Measurements from ENCODE around the gene ECT2L. TPM values are rescaled to one million over a fixed set of nuclear protein-coding genes. Genes with fewer than 3 reads are reported as not detected.

The ECT2L gene
- total RNA-seq, 2 donors from 2014 or later: not detected

DNA sequence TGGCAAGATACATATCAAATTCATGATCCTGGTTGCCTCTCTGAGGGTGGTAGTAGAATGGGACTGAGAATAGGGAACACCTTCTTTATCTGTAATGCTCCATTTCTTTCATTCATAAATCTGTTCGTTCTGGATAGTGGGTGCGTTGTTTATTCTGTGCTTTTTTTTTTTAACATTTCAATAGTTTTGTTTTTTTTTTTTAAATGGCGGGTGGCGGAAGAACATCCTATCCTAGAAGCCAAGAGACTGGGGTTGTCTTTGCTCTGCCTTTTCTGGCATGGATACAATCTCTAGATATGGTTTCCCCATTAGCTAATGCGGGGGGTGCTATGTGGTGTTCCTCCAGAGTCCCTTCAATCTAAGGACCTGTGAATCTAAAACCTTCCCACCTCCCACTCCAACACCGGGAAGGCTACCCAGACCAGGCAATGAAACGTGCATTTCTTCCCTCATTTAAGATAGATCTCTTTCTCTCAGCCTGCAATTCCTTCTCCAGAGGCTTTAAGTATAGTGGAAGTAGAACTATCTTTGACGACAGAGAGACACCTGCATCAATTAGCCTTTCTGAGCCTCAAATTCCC lies 23.2 kb upstream of the ECT2L start:
- H3K27ac ChIP-seq: peak overlapping the region; percentile 87 to 98
- DNase-seq (ENCODE audit: low spot score): no peak
- peaks cover 10 to 18% of the 10 kb centered on the region in 2 donors for H3K4me1 ChIP-seq (ENCODE audit: control insufficient read depth in 1 of 2, low read depth in 2 of 2)
- H3K4me3 ChIP-seq: peak overlapping the region; percentile 80
- TF ChIP-seq, protein P1, sequence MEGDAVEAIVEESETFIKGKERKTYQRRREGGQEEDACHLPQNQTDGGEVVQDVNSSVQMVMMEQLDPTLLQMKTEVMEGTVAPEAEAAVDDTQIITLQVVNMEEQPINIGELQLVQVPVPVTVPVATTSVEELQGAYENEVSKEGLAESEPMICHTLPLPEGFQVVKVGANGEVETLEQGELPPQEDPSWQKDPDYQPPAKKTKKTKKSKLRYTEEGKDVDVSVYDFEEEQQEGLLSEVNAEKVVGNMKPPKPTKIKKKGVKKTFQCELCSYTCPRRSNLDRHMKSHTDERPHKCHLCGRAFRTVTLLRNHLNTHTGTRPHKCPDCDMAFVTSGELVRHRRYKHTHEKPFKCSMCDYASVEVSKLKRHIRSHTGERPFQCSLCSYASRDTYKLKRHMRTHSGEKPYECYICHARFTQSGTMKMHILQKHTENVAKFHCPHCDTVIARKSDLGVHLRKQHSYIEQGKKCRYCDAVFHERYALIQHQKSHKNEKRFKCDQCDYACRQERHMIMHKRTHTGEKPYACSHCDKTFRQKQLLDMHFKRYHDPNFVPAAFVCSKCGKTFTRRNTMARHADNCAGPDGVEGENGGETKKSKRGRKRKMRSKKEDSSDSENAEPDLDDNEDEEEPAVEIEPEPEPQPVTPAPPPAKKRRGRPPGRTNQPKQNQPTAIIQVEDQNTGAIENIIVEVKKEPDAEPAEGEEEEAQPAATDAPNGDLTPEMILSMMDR (IDR thresholded peaks at IDR 0.05): no peak
- no peaks in the 10 kb centered on the region for H3K36me3 ChIP-seq
- ATAC-seq (ENCODE audit: insufficient number of reproducible peaks, low FRiP score, low read depth): no peak
- no peaks in the 10 kb centered on the region for H3K9me3 ChIP-seq
- no peaks in the 10 kb centered on the region for H3K27me3 ChIP-seq (replicated peaks; ENCODE audit: insufficient read depth)

DNA sequence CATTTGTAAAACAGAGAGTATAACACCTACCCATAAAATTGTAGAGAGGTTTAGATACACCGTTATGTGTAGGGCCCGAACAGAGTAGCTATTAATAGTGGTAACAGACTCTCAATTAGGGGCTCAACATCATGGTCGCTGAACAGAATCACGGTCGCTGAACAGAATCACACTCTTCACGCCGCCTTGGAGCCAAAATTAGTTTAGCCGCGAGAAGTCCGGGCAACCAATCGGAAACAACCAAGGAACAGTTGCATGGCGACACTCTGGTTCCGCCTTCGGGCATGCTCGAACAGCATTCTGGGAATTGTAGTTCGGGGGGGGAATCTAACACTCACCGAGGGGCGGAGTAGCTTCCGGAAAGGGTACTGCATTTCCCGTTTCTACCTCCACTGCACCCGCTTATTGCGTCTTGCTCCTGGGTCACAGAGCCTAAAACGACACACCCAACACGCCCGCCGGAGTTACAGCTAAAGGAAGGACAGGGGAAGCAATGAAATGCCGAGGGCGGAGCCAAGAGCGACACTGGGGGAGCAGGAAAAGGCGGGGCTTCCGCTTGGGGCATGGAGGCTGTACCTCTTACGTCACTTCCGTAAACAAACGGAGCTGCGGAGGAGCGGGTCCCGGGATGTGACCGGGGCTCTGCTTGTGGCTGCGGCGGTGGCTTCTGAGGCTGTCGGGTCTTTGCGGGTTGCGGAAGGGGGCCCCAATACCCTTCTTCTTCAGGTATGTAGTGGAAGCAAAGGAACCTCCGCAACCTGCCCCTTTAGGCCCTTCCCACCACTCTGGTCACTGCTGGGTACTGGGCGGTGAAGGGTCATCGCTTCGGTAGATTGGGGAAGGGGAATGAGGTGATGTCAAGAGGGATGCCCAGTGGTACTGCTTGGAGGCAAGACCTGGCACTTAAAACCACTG lies 22.5 kb upstream of the ECT2L start, which contains the start of gene CCDC28A:
Gene CCDC28A (plus strand): TSS at position 593 of the 915 bp plus-strand sequence. CDS start 2,352 bp downstream, outside the sequence.
- peak; percentile 90 for DNase-seq (ENCODE audit: low spot score)
- Histone ChIP-seq H3K4me3 (peak within 1 kb of the TSS; percentile 80), H3K27ac (peak within 1 kb of the TSS; percentile 87 to 98), H3K9me3 (no peaks in the 10 kb centered on the region), H3K27me3 (replicated peaks; ENCODE audit: insufficient read depth) (no peaks in the 10 kb centered on the region), H3K36me3 (no peaks in the 10 kb centered on the region), H3K4me1 (ENCODE audit: control insufficient read depth in 1 of 2, low read depth in 2 of 2) (peaks cover 10 to 18% of the 10 kb centered on the region in 2 donors)
- peak; percentile 99 for ATAC-seq (ENCODE audit: insufficient number of reproducible peaks, low FRiP score, low read depth)
- TF ChIP-seq, protein P1 (IDR thresholded peaks at IDR 0.05): no peak

DNA sequence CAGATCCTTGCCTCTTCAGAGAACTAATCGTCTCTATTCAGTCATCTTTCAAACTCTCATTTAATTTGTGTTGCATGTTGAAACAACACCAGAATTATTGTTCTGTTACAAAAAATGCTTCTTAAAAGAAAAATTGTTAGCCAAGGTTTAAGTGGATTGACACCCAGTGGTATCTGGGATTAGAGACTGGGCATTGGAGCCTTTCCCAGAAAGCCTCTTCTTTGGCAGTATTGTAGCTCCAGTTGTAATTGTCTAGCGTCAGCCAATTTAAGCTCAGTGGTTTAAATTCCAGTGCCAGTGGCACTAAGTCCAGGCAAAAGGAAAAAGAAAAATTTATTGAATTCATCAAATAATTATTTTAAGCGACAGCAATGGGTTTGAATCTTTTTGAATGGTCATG lies 21.5 kb upstream of the ECT2L start:
- Histone ChIP-seq H3K27me3 (replicated peaks; ENCODE audit: insufficient read depth) (no peaks in the 10 kb centered on the region), H3K4me1 (ENCODE audit: control insufficient read depth in 1 of 2, low read depth in 2 of 2) (peaks cover 10 to 18% of the 10 kb centered on the region in 2 donors), H3K27ac (peak overlapping the region in 1 of 2 donors; percentile 87), H3K36me3 (no peaks in the 10 kb centered on the region), H3K9me3 (no peaks in the 10 kb centered on the region), H3K4me3 (peak overlapping the region; percentile 80)
- ATAC-seq (ENCODE audit: insufficient number of reproducible peaks, low FRiP score, low read depth) (no peak), DNase-seq (ENCODE audit: low spot score) (no peak)
- TF ChIP-seq, protein P1 (IDR thresholded peaks at IDR 0.05): no peak

DNA sequence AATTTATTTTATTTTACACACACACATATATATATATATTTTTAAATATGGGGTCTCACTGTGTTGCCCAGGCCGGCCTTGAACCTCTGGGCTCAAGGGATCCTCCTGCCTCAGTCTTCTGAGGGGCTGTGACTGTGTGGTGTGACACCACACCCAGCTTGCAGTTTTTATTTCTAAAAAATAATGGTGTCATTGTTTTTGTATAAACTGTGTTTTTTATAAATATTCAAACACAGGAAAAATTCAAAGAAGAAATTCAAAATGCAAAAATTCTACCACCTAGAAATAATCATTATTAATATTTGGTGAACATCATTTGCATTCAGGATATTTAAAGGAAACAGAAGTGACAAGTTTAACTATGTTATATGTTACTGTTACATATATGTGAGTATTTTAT lies 19.2 kb upstream of the ECT2L start:
- H3K27ac ChIP-seq: no peak overlapping the region
- TF ChIP-seq, protein P1 (IDR thresholded peaks at IDR 0.05): no peak
- H3K4me3 ChIP-seq: no peak overlapping the region
- peaks cover 10 to 18% of the 10 kb centered on the region in 2 donors for H3K4me1 ChIP-seq (ENCODE audit: control insufficient read depth in 1 of 2, low read depth in 2 of 2)
- H3K27me3 ChIP-seq (replicated peaks; ENCODE audit: insufficient read depth): no peaks in the 10 kb centered on the region
- H3K36me3 ChIP-seq: peaks cover 7% of the 10 kb centered on the region
- ATAC-seq (ENCODE audit: insufficient number of reproducible peaks, low FRiP score, low read depth) (no peak), DNase-seq (ENCODE audit: low spot score) (no peak)
- no peaks in the 10 kb centered on the region for H3K9me3 ChIP-seq

DNA sequence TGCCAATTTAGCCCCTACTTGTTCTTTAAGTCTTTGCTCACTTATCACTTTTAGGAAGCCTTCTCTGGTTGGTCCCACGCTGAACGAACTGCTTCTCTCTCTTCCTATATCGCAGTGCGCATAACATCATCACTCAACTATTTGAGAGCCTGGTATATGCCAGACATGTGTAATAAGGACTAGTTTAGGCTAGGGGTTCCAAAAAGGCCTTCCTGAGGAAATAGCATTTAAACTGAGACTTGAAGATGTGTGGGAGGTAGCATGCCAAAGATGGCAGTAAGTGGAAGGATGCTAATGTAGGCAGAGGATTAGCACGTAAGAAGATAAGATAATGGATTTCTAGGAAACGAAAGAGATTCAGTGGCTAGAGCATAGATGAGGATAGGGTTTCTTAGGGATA lies 17.6 kb upstream of the ECT2L start:
- Histone ChIP-seq H3K27ac (no peak overlapping the region), H3K27me3 (replicated peaks; ENCODE audit: insufficient read depth) (no peaks in the 10 kb centered on the region), H3K36me3 (peaks cover 15% of the 10 kb centered on the region), H3K4me1 (ENCODE audit: control insufficient read depth in 1 of 2, low read depth in 2 of 2) (peaks cover 6 to 11% of the 10 kb centered on the region in 2 donors), H3K4me3 (no peak overlapping the region), H3K9me3 (no peaks in the 10 kb centered on the region)
- ATAC-seq (ENCODE audit: insufficient number of reproducible peaks, low FRiP score, low read depth) (no peak), DNase-seq (ENCODE audit: low spot score) (no peak)
- TF ChIP-seq, protein P1 (IDR thresholded peaks at IDR 0.05): no peak
